SU-DHL-6 (cell line): ENCODE measurements around the gene WWOX.

Experiments
- H2AFZ ChIP-seq: fragments of 200-600 bp; sonication (generic); 2 replicates; pipeline ENCODE4 v1.6.1; 2014; ENCODE audit warnings: low read depth, mild to moderate bottlenecking, moderate library complexity, mixed read lengths, antibody characterized with exemption, low read length; ENCODE audit not compliant: severe bottlenecking
- H3F3A ChIP-seq: fragments of 200-600 bp; shearing (Covaris generic); 2 replicates; pipeline ENCODE4 v1.6.0; 2016; ENCODE audit warnings: antibody characterized with exemption, mild to moderate bottlenecking; ENCODE audit not compliant: insufficient read depth
- H3K27ac ChIP-seq: fragments of 200-600 bp; sonication (generic); 2 replicates; pipeline ENCODE4 v1.5.1; 2016; ENCODE audit warnings: low read depth, mild to moderate bottlenecking, low read length, moderate library complexity, mixed read lengths
- H3K27me3 ChIP-seq: fragments of 200-600 bp; sonication (generic), shearing (Covaris generic); 2 replicates; pipeline ENCODE4 v1.6.0; 2014; ENCODE audit warnings: mild to moderate bottlenecking, low read length
- H3K36me3 ChIP-seq: fragments of 200-600 bp; sonication (generic); 2 replicates; pipeline ENCODE4 v1.6.1; 2014; ENCODE audit warnings: mild to moderate bottlenecking, low read length, mixed read lengths
- H3K4me2 ChIP-seq: fragments of 300-600, 200-600 bp; shearing (Covaris generic), sonication (generic); 2 replicates; pipeline ENCODE4 v1.6.0; 2014; ENCODE audit warnings: low read length, low read depth, mild to moderate bottlenecking; ENCODE audit not compliant: poor library complexity, severe bottlenecking
- H3K4me3 ChIP-seq: fragments of 200-600 bp; sonication (generic); 2 replicates; pipeline ENCODE4 v1.5.1; 2014; ENCODE audit warnings: antibody characterized with exemption, low read length, mild to moderate bottlenecking, mixed read lengths; ENCODE audit not compliant: insufficient read depth, poor library complexity, severe bottlenecking
- H3K79me2 ChIP-seq: fragments of 200-600 bp; sonication (generic); 2 replicates; pipeline ENCODE4 v1.6.1; 2014; ENCODE audit warnings: mild to moderate bottlenecking, low read length, moderate library complexity; ENCODE audit not compliant: insufficient read depth
- H3K9ac ChIP-seq: fragments of 200-600 bp; sonication (generic); 2 replicates; pipeline ENCODE4 v1.7.0; 2014; ENCODE audit warnings: mild to moderate bottlenecking, low read length
- H3K9me2 ChIP-seq: fragments of 200-600 bp; sonication (generic); replicated peaks from 2 replicates; pipeline ENCODE4 v1.6.1; 2014; ENCODE audit warnings: low read length; ENCODE audit not compliant: insufficient read depth
- H3K9me3 ChIP-seq: fragments of 200-600 bp; sonication (generic); 2 replicates; pipeline ENCODE4 v1.6.1; 2014; ENCODE audit warnings: low read length, mixed read lengths; ENCODE audit not compliant: insufficient read depth
- H4K20me1 ChIP-seq: fragments of 200-600 bp; sonication (generic); 2 replicates; pipeline ENCODE4 v1.6.1; 2014; ENCODE audit warnings: low read depth, mild to moderate bottlenecking, antibody characterized with exemption, low read length, moderate library complexity, mixed read lengths
- EZH2phosphoT487 ChIP-seq: fragments of 200-600 bp; sonication (generic), shearing (Covaris generic); conservative IDR thresholded peaks from 2 replicates; pipeline ENCODE4 v1.6.1; 2018; ENCODE audit warnings: mild to moderate bottlenecking, antibody characterized with exemption, low read length, moderate library complexity, mixed read lengths
- TF ChIP-seq, protein P1 (sequence below): fragments of 200-600 bp; sonication (generic); IDR thresholded peaks from one replicate; pipeline ENCODE4 v1.5.1; 2017; ENCODE audit warnings: antibody characterized with exemption, mild to moderate bottlenecking, low read length, moderate library complexity; ENCODE audit not compliant: insufficient read depth, poor library complexity, severe bottlenecking

The WWOX gene

DNA sequence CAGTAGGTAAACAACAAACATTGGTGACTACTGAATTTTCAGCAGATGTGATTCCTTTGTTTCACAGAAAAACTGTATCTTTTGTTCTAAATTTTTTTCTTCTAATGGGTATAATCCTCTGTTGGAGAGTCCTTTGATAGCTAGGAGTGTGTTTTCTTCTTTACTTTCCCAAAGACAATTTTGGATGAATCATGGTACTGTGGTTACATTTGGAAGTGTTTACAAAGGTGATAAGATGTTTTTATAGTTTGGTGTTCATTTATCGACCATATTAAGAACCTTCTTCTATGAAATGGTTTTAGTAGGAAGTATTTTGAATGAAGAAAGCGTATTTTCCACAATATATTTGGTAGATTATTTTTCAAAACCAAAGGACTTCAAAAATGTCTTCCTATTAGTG is 333.7 kb downstream of the WWOX start:
- Histone ChIP-seq H3K9ac (no peak overlapping the region), H3K4me2 (no peak overlapping the region), H3K27ac (no peak overlapping the region), H4K20me1 (no peaks in the 10 kb centered on the region), H3K9me3 (no peaks in the 10 kb centered on the region), H3K27me3 (no peaks in the 10 kb centered on the region), H3K4me3 (no peak overlapping the region), H3F3A (no peaks in the 10 kb centered on the region), H3K79me2 (no peaks in the 10 kb centered on the region), H3K36me3 (no peaks in the 10 kb centered on the region), H3K9me2 (no peaks in the 10 kb centered on the region), H2AFZ (no peak overlapping the region)
- TF ChIP-seq, protein P1, sequence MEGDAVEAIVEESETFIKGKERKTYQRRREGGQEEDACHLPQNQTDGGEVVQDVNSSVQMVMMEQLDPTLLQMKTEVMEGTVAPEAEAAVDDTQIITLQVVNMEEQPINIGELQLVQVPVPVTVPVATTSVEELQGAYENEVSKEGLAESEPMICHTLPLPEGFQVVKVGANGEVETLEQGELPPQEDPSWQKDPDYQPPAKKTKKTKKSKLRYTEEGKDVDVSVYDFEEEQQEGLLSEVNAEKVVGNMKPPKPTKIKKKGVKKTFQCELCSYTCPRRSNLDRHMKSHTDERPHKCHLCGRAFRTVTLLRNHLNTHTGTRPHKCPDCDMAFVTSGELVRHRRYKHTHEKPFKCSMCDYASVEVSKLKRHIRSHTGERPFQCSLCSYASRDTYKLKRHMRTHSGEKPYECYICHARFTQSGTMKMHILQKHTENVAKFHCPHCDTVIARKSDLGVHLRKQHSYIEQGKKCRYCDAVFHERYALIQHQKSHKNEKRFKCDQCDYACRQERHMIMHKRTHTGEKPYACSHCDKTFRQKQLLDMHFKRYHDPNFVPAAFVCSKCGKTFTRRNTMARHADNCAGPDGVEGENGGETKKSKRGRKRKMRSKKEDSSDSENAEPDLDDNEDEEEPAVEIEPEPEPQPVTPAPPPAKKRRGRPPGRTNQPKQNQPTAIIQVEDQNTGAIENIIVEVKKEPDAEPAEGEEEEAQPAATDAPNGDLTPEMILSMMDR: no peak
- no peak for TF ChIP-seq EZH2phosphoT487

DNA sequence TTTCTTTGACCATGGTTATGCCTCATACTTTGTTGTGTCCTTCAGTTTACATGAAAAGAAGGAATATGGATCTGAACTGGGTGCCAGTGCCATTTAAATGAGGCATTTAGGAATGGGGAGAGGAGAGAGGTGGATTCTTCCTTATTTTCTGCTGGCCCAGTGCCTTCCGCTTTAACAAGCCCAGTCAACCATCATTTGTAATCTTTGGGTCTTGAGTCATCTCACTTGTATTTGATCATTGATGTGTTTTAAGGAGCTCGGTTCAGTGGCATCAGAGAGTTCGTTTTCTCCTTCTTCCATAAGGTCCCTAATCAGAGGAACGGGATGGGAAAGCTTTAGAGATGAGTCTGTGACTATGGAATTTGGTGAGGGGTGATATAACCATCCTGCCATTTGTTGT is 334.9 kb downstream of the WWOX start:
- Histone ChIP-seq H3K36me3 (no peaks in the 10 kb centered on the region), H3K27ac (no peak overlapping the region), H3K9ac (no peak overlapping the region), H3K79me2 (no peaks in the 10 kb centered on the region), H2AFZ (no peak overlapping the region), H3K9me3 (no peaks in the 10 kb centered on the region), H4K20me1 (no peaks in the 10 kb centered on the region), H3K27me3 (no peaks in the 10 kb centered on the region), H3K9me2 (no peaks in the 10 kb centered on the region), H3K4me2 (no peak overlapping the region), H3K4me3 (no peak overlapping the region), H3F3A (no peaks in the 10 kb centered on the region)
- TF ChIP-seq, protein P1: no peak
- TF ChIP-seq EZH2phosphoT487: no peak

DNA sequence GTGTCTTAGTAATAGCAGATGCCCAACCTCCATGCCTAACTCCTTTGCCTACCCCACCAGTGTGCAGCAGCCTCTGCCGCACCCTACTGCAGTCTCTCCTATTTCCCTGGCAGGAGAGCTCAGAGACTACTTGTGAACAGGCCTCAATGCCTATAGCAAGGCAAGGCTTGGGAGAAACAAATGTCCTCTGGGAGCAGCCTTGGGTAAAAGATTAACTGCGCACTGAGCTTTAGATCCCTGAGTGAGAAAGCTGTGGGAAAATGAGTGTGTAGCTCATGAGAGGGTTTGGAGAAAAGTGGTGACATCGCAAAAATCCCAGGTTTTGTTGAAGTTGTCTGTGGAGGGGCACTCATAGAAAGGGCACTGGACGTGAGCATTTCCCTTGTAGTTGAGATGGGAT is 335.8 kb downstream of the WWOX start:
- no peak overlapping the region for H3K9ac ChIP-seq
- H3F3A ChIP-seq: no peaks in the 10 kb centered on the region
- no peaks in the 10 kb centered on the region for H3K27me3 ChIP-seq
- H3K4me2 ChIP-seq: no peak overlapping the region
- no peaks in the 10 kb centered on the region for H3K79me2 ChIP-seq
- no peaks in the 10 kb centered on the region for H3K9me2 ChIP-seq
- no peaks in the 10 kb centered on the region for H3K9me3 ChIP-seq
- no peaks in the 10 kb centered on the region for H3K36me3 ChIP-seq
- no peak for TF ChIP-seq EZH2phosphoT487
- TF ChIP-seq, protein P1: no peak
- H3K4me3 ChIP-seq: no peak overlapping the region
- no peak overlapping the region for H2AFZ ChIP-seq
- H3K27ac ChIP-seq: no peak overlapping the region
- H4K20me1 ChIP-seq: no peaks in the 10 kb centered on the region
